ENCODE measurements around the gene FAM131A. TPM values are rescaled to one million over a fixed set of nuclear protein-coding genes. Genes with fewer than 3 reads are reported as not detected.

Gene FAM131A
- total and polyA plus RNA-seq, 2 of the 4 experiments (the other 2 are of a cell fraction), result 10.8 to 19.5 TPM

DNA sequence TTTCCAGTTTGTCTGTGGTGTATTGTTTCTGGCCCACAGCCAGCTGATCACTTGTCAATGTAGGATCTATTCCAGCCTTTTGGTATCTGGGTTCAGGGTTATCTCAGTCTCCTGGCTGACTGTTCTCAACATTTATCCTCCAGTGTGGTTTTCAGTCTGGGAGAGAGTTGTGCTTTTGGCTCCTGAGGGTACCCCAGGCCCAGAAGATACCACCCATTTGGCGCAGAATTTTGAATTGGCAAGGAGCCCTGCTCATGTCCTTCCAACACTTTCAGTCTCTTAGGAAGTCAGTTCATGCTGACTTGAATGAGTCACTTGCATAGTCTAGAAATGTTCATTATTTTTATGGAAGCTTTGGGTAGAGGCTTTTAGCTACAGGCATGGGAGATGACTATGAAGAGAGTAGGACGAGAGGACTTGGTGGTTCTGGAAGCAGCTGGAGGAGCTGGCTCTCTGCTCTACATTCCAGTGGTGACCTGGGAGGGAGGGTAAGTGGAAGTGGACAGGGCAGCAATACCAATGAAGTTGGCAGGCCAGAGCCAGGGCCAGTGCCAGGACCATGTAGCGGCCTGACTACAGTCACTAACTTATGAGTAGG lies 31.3 kb downstream of the FAM131A start:
- no peak overlapping the region for H3K27ac ChIP-seq (ENCODE audit: insufficient read depth, low read length)
- no peak overlapping the region for H2AK5ac ChIP-seq (ENCODE audit: low read depth, low read length)
- ChIA-PET CTCF (no interaction called here), POLR2A (ENCODE audit: unreplicated experiment) (no interaction called here)
- ATAC-seq (ENCODE audit: low read depth) (peak; percentile 47), DNase-seq (peak; percentile 75)
- H3K4me3 ChIP-seq (ENCODE audit: insufficient read depth, low read depth, low read length), result no peak overlapping the region
- H3K9ac ChIP-seq (ENCODE audit: low read depth, low read length), result no peak overlapping the region
- H4K8ac ChIP-seq (ENCODE audit: low read depth in 2 of 2, low read length in 2 of 2), result no peak overlapping the region
- peaks cover 17% of the 10 kb centered on the region for H3K36me3 ChIP-seq (ENCODE audit: control insufficient read depth, insufficient read depth, low read length)
- no peak overlapping the region for H2BK120ac ChIP-seq (ENCODE audit: low read depth, low read length)
- dilution Hi-C loops (cut with HindIII; ENCODE audit: low sequenced_read_pairs, unreplicated experiment), result loop anchor here (25.0 kb wide), 1 partner anchor 169 kb away; no protein-coding TSS in a partner anchor
- intact Hi-C loops (cut with micrococcal nuclease), result no loop called here
- H4K91ac ChIP-seq (ENCODE audit: insufficient read depth, low read depth, low read length), result no peak overlapping the region
- H3K14ac ChIP-seq (replicated peaks; ENCODE audit: low read depth, low read length), result no peak overlapping the region
- H2AFZ ChIP-seq (replicated peaks; ENCODE audit: low read length, poor library complexity), result no peak overlapping the region
- H2BK5ac ChIP-seq (ENCODE audit: low read depth, low read length, poor library complexity, severe bottlenecking), result no peak overlapping the region
- H3K18ac ChIP-seq (ENCODE audit: low read depth, low read length), result no peak overlapping the region
- no peak overlapping the region for H3K56ac ChIP-seq (ENCODE audit: extremely low read depth, insufficient read depth, low read length)
- 43% methylated on average over 2 of the region's 3 CpGs; no CpG with 5 or more reads in 1 of the 2 experiments for WGBS, 2 experiments (ENCODE audit: extremely low coverage in 2 of 2, insufficient read length in 1 of 2)
- H2BK20ac ChIP-seq (ENCODE audit: low read depth, low read length), result no peak overlapping the region
- peaks cover 11% of the 10 kb centered on the region; the same call in 1 of the 2 replicates for H4K20me1 ChIP-seq (ENCODE audit: insufficient read depth, low read length)
- TF ChIP-seq SMC3 (IDR thresholded peaks at IDR 0.05; ENCODE audit: low read depth, low read length) (no peak; the same call in 1 of the 2 replicates), FOS (IDR thresholded peaks at IDR 0.05; ENCODE audit: low read depth, low read length) (no peak)
- no peaks in the 10 kb centered on the region for H3K9me1 ChIP-seq (ENCODE audit: insufficient read depth, low read length)
- no peak overlapping the region for H4K5ac ChIP-seq (ENCODE audit: low read depth, low read length)
- peaks cover 6% of the 10 kb centered on the region; the same call in 1 of the 2 replicates for H3K4me1 ChIP-seq (ENCODE audit: control insufficient read depth, insufficient read depth, low read length)
- H3K4ac ChIP-seq (ENCODE audit: low read depth, low read length), result no peak overlapping the region
- BruUV-seq (replicated peaks), result no TSS peak
- H2AK9ac ChIP-seq (replicated peaks; ENCODE audit: low read depth, low read length, poor library complexity), result no peak overlapping the region
- H2BK15ac ChIP-seq (ENCODE audit: low read depth, low read length), result no peak overlapping the region
- in situ Hi-C loops (cut with MboI; ENCODE audit: low sequenced_read_pairs), result no loop called here
- H3K27me3 ChIP-seq (ENCODE audit: control insufficient read depth, insufficient read depth, low read length), result peaks cover 7% of the 10 kb centered on the region
- no peak overlapping the region for H3K4me2 ChIP-seq (ENCODE audit: low read depth, low read length)
- peaks cover 2 to 29% of the 10 kb centered on the region in 2 experiments for H3K79me1 ChIP-seq (ENCODE audit: low read depth in 1 of 2, low read length in 2 of 2)
- no peak overlapping the region for H3K23ac ChIP-seq (ENCODE audit: low read depth, low read length)
- H3K9me3 ChIP-seq (ENCODE audit: control insufficient read depth, insufficient read depth, low read length), result no peaks in the 10 kb centered on the region

All from IMR-90 (cell line).